ENCODE measurements around the gene C1QA. TPM values are rescaled to one million over a fixed set of nuclear protein-coding genes. Genes with fewer than 3 reads are reported as not detected.

The C1QA gene
- total RNA-seq, 1 experiment from 2014 or later = not detected

- no peaks in the 10 kb centered on the region for H3K9me2 ChIP-seq (replicated peaks; ENCODE audit: low read length)
- H3K79me2 ChIP-seq (ENCODE audit: low read length) = no peaks in the 10 kb centered on the region
- intact Hi-C loops (cut with micrococcal nuclease) = no loop called here
- H3K36me3 ChIP-seq (ENCODE audit: low read depth, low read length) = no peaks in the 10 kb centered on the region
- H3K27me3 ChIP-seq (ENCODE audit: low read length) = no peaks in the 10 kb centered on the region
- no TSS peak for BruUV-seq (replicated peaks)
- H3F3A ChIP-seq (ENCODE audit: low read length, unreplicated experiment) = no peaks in the 10 kb centered on the region
- no peak overlapping the region for H3K9ac ChIP-seq (ENCODE audit: low read length)
- ATAC-seq = no peak
- H3K4me1 ChIP-seq (ENCODE audit: insufficient read depth, low read length) = no peaks in the 10 kb centered on the region
- TF ChIP-seq EZH2 (IDR thresholded peaks at IDR 0.05; ENCODE audit: low read length, unreplicated experiment) (no peak), EZH2phosphoT487 (IDR thresholded peaks at IDR 0.05; ENCODE audit: borderline replicate concordance, low read length) (no peak), CTCF (conservative IDR thresholded peaks at IDR 0.05; ENCODE audit: low read depth, low read length) (no peak)
- H3K9me3 ChIP-seq (ENCODE audit: low read length) = no peaks in the 10 kb centered on the region
- no peak overlapping the region for H2AFZ ChIP-seq (ENCODE audit: low read length)
- H3K4me3 ChIP-seq (ENCODE audit: low read length) = no peak overlapping the region
- H3K4me2 ChIP-seq (ENCODE audit: low read length) = no peak overlapping the region
- H3K27ac ChIP-seq (ENCODE audit: low read length) = no peak overlapping the region
- CTCF ChIA-PET = no interaction called here
- no peak for DNase-seq
- POLR2A ChIA-PET (ENCODE audit: unreplicated experiment) = no interaction called here
- no peaks in the 10 kb centered on the region for H4K20me1 ChIP-seq (ENCODE audit: low read length)
Observed at GRCh38 chr1:22676916-22677583, 40.6 kb downstream of the C1QA start.

GRCh38 chr1:22677931-22678896 lies 41.8 kb downstream of the C1QA start:
- H3K27me3 ChIP-seq (ENCODE audit: low read length) = no peaks in the 10 kb centered on the region
- H3K79me2 ChIP-seq (ENCODE audit: low read length) = no peaks in the 10 kb centered on the region
- no peaks in the 10 kb centered on the region for H3K4me1 ChIP-seq (ENCODE audit: insufficient read depth, low read length)
- H3F3A ChIP-seq (ENCODE audit: low read length, unreplicated experiment) = no peaks in the 10 kb centered on the region
- no peaks in the 10 kb centered on the region for H4K20me1 ChIP-seq (ENCODE audit: low read length)
- intact Hi-C loops (cut with micrococcal nuclease) = no loop called here
- no peak for TF ChIP-seq EZH2 (IDR thresholded peaks at IDR 0.05; ENCODE audit: low read length, unreplicated experiment)
- TF ChIP-seq EZH2phosphoT487 (IDR thresholded peaks at IDR 0.05; ENCODE audit: borderline replicate concordance, low read length) = no peak
- no peak for TF ChIP-seq CTCF (conservative IDR thresholded peaks at IDR 0.05; ENCODE audit: low read depth, low read length)
- DNase-seq = no peak
- no peaks in the 10 kb centered on the region for H3K36me3 ChIP-seq (ENCODE audit: low read depth, low read length)
- ATAC-seq = no peak
- no peak overlapping the region for H2AFZ ChIP-seq (ENCODE audit: low read length)
- POLR2A ChIA-PET (ENCODE audit: unreplicated experiment) = no interaction called here
- H3K9ac ChIP-seq (ENCODE audit: low read length) = no peak overlapping the region
- H3K27ac ChIP-seq (ENCODE audit: low read length) = no peak overlapping the region
- no TSS peak for BruUV-seq (replicated peaks)
- no peaks in the 10 kb centered on the region for H3K9me2 ChIP-seq (replicated peaks; ENCODE audit: low read length)
- H3K4me3 ChIP-seq (ENCODE audit: low read length) = no peak overlapping the region
- CTCF ChIA-PET = no interaction called here
- no peak overlapping the region for H3K4me2 ChIP-seq (ENCODE audit: low read length)
- H3K9me3 ChIP-seq (ENCODE audit: low read length) = no peaks in the 10 kb centered on the region

- no TSS peak for BruUV-seq (replicated peaks)
- no peak for ATAC-seq
- H3K9me2 ChIP-seq (replicated peaks; ENCODE audit: low read length) = no peaks in the 10 kb centered on the region
- H3K27me3 ChIP-seq (ENCODE audit: low read length) = no peaks in the 10 kb centered on the region
- DNase-seq = no peak
- ChIA-PET CTCF (no interaction called here), POLR2A (ENCODE audit: unreplicated experiment) (no interaction called here)
- no peaks in the 10 kb centered on the region for H3F3A ChIP-seq (ENCODE audit: low read length, unreplicated experiment)
- intact Hi-C loops (cut with micrococcal nuclease) = no loop called here
- H3K9ac ChIP-seq (ENCODE audit: low read length) = no peak overlapping the region
- H3K36me3 ChIP-seq (ENCODE audit: low read depth, low read length) = no peaks in the 10 kb centered on the region
- no peak overlapping the region for H3K4me2 ChIP-seq (ENCODE audit: low read length)
- H3K27ac ChIP-seq (ENCODE audit: low read length) = no peak overlapping the region
- H3K4me1 ChIP-seq (ENCODE audit: insufficient read depth, low read length) = no peaks in the 10 kb centered on the region
- H3K79me2 ChIP-seq (ENCODE audit: low read length) = no peaks in the 10 kb centered on the region
- H3K9me3 ChIP-seq (ENCODE audit: low read length) = no peaks in the 10 kb centered on the region
- H3K4me3 ChIP-seq (ENCODE audit: low read length) = no peak overlapping the region
- TF ChIP-seq CTCF (conservative IDR thresholded peaks at IDR 0.05; ENCODE audit: low read depth, low read length) = no peak
- no peak for TF ChIP-seq EZH2phosphoT487 (IDR thresholded peaks at IDR 0.05; ENCODE audit: borderline replicate concordance, low read length)
- no peak for TF ChIP-seq EZH2 (IDR thresholded peaks at IDR 0.05; ENCODE audit: low read length, unreplicated experiment)
- H4K20me1 ChIP-seq (ENCODE audit: low read length) = no peaks in the 10 kb centered on the region
- no peak overlapping the region for H2AFZ ChIP-seq (ENCODE audit: low read length)
Observed at GRCh38 chr1:22680726-22681125, 44.3 kb downstream of the C1QA start.

Measured in PC-3 (cell line).